CD4-positive, alpha-beta T cell treated with Interleukin-17A for 1 hour (primary cell): ENCODE results near the gene SOHLH1.

Experiments
- DNase-seq: peaks from one replicate; pipeline ENCODE4 v3.0.0-alpha.2; 2020

SOHLH1 gene

GRCh38 chr9:135699440-135699839 lies at the start of gene SOHLH1:
SOHLH1 (minus strand) TSS chr9:135699481; CDS start chr9:135699467, 14 bp downstream.
- no peak for DNase-seq

- no peak for DNase-seq
Measured at GRCh38 chr9:135748676-135749075, 49.4 kb upstream of the SOHLH1 start.

- no peak for DNase-seq
Measured at GRCh38 chr9:135747311-135747710, 48.0 kb upstream of the SOHLH1 start.

GRCh38 chr9:135746565-135746964 lies 47.3 kb upstream of the SOHLH1 start:
- no peak for DNase-seq

GRCh38 chr9:135745686-135746324 lies 46.5 kb upstream of the SOHLH1 start:
- no peak for DNase-seq

GRCh38 chr9:135745189-135745588 lies 45.9 kb upstream of the SOHLH1 start:
- DNase-seq = no peak

GRCh38 chr9:135744333-135745070 lies 45.2 kb upstream of the SOHLH1 start:
- DNase-seq = no peak

- DNase-seq = no peak
Measured at GRCh38 chr9:135743546-135744332, 44.5 kb upstream of the SOHLH1 start.

- DNase-seq = no peak
Measured at GRCh38 chr9:135743021-135743420, 43.7 kb upstream of the SOHLH1 start.

GRCh38 chr9:135741276-135742219 lies 42.3 kb upstream of the SOHLH1 start:
- no peak for DNase-seq

- DNase-seq = no peak
Measured at GRCh38 chr9:135739271-135740220, 40.3 kb upstream of the SOHLH1 start.

GRCh38 chr9:135737840-135738521 lies 38.7 kb upstream of the SOHLH1 start:
- no peak for DNase-seq

GRCh38 chr9:135736979-135737839 lies 37.9 kb upstream of the SOHLH1 start:
- no peak for DNase-seq

- no peak for DNase-seq
Measured at GRCh38 chr9:135736272-135736978, 37.1 kb upstream of the SOHLH1 start.

- DNase-seq = no peak
Measured at GRCh38 chr9:135734616-135735144, 35.4 kb upstream of the SOHLH1 start.

- DNase-seq = no peak
Measured at GRCh38 chr9:135732569-135733257, 33.4 kb upstream of the SOHLH1 start.

GRCh38 chr9:135731454-135731853 lies 32.2 kb upstream of the SOHLH1 start:
- no peak for DNase-seq

GRCh38 chr9:135729480-135729879 lies 30.2 kb upstream of the SOHLH1 start:
- no peak for DNase-seq
